ENCODE measurements around the gene CPLANE1.
"Not testable (repeated sequence)": the region's sequence is repeated elsewhere in the genome, so short reads cannot be mapped to it uniquely, and the experiment has no call there.

The CPLANE1 gene

GRCh38 chr5:37112383-37112991 is 136.7 kb downstream of the CPLANE1 start:
- DNase-seq = no peak

- no peak for DNase-seq
These were observed 137.5 kb downstream of the CPLANE1 start for GRCh38 chr5:37111426-37112382.

- no peak for DNase-seq
These were observed 139.0 kb downstream of the CPLANE1 start for GRCh38 chr5:37110135-37110534.

GRCh38 chr5:37109338-37109737 is 139.8 kb downstream of the CPLANE1 start:
- no peak for DNase-seq

GRCh38 chr5:37103302-37103701 is 145.9 kb downstream of the CPLANE1 start:
- no peak for DNase-seq

GRCh38 chr5:37099267-37099666 is 149.9 kb downstream of the CPLANE1 start:
- DNase-seq = not testable (repeated sequence)

- not testable (repeated sequence) for DNase-seq
These were observed 155.4 kb downstream of the CPLANE1 start for GRCh38 chr5:37093795-37094194.

- DNase-seq = no peak
These were observed 158.4 kb downstream of the CPLANE1 start for GRCh38 chr5:37090781-37091180.

- DNase-seq = no peak
These were observed 159.0 kb downstream of the CPLANE1 start for GRCh38 chr5:37090123-37090726.

- no peak for DNase-seq
These were observed 161.2 kb downstream of the CPLANE1 start for GRCh38 chr5:37088009-37088408.

- no peak for DNase-seq
These were observed 162.6 kb downstream of the CPLANE1 start for GRCh38 chr5:37086466-37087173.

GRCh38 chr5:37086026-37086425 is 163.2 kb downstream of the CPLANE1 start:
- not testable (repeated sequence) for DNase-seq

- not testable (repeated sequence) for DNase-seq
These were observed 166.2 kb downstream of the CPLANE1 start for GRCh38 chr5:37082977-37083376.

- no peak for DNase-seq
These were observed 168.5 kb downstream of the CPLANE1 start for GRCh38 chr5:37080697-37081096.

GRCh38 chr5:37077146-37077545 is 172.0 kb downstream of the CPLANE1 start:
- DNase-seq = no peak

- DNase-seq = no peak
These were observed 173.7 kb downstream of the CPLANE1 start for GRCh38 chr5:37075399-37075950.

- no peak for DNase-seq
These were observed 177.1 kb downstream of the CPLANE1 start for GRCh38 chr5:37071901-37072581.

GRCh38 chr5:37071487-37071886 is 177.7 kb downstream of the CPLANE1 start:
- no peak for DNase-seq

- no peak for DNase-seq
These were observed 184.7 kb downstream of the CPLANE1 start for GRCh38 chr5:37064442-37064841.

- DNase-seq = no peak
These were observed 185.4 kb downstream of the CPLANE1 start for GRCh38 chr5:37063739-37064138.

- DNase-seq = no peak
These were observed 189.1 kb downstream of the CPLANE1 start for GRCh38 chr5:37060030-37060429.

- no peak for DNase-seq
These were observed 192.4 kb downstream of the CPLANE1 start for GRCh38 chr5:37056762-37057161.
